Measurements from ENCODE around the gene ZNF664. TPM values are rescaled to one million over a fixed set of nuclear protein-coding genes. Genes with fewer than 3 reads are reported as not detected.

ZNF664 gene
- total RNA-seq, 1 donor from 2014 or later, result 67.6 TPM

- no peaks in the 10 kb centered on the region for H3K9me3 ChIP-seq (ENCODE audit: insufficient read depth, low read depth, low read length)
- peaks cover 52% of the 10 kb centered on the region for H4K20me1 ChIP-seq (ENCODE audit: insufficient read depth, low read length)
- H2AFZ ChIP-seq (ENCODE audit: low read depth, low read length), result no peak overlapping the region
- FAIRE-seq, result no peak
- H3K27me3 ChIP-seq (ENCODE audit: insufficient read depth, low read length), result no peaks in the 10 kb centered on the region
- no peak overlapping the region for H3K4me2 ChIP-seq (ENCODE audit: low read length)
- no peak overlapping the region for H3K9ac ChIP-seq (ENCODE audit: low read length)
- no peak overlapping the region for H3K4me3 Mint-ChIP-seq (ENCODE audit: unreplicated experiment)
- no peaks in the 10 kb centered on the region for H3K27me3 Mint-ChIP-seq (ENCODE audit: low read depth, unreplicated experiment)
- no peaks in the 10 kb centered on the region for H3K36me3 ChIP-seq (ENCODE audit: insufficient read depth, low read length)
- peaks cover 13% of the 10 kb centered on the region for H3K79me2 ChIP-seq (ENCODE audit: insufficient read depth, low read length)
- TF ChIP-seq, protein P1, sequence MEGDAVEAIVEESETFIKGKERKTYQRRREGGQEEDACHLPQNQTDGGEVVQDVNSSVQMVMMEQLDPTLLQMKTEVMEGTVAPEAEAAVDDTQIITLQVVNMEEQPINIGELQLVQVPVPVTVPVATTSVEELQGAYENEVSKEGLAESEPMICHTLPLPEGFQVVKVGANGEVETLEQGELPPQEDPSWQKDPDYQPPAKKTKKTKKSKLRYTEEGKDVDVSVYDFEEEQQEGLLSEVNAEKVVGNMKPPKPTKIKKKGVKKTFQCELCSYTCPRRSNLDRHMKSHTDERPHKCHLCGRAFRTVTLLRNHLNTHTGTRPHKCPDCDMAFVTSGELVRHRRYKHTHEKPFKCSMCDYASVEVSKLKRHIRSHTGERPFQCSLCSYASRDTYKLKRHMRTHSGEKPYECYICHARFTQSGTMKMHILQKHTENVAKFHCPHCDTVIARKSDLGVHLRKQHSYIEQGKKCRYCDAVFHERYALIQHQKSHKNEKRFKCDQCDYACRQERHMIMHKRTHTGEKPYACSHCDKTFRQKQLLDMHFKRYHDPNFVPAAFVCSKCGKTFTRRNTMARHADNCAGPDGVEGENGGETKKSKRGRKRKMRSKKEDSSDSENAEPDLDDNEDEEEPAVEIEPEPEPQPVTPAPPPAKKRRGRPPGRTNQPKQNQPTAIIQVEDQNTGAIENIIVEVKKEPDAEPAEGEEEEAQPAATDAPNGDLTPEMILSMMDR (IDR thresholded peaks at IDR 0.05; ENCODE audit: insufficient read depth, low read depth, low read length), result no peak
- no peak for TF ChIP-seq EZH2 (IDR thresholded peaks at IDR 0.05; ENCODE audit: insufficient read depth, low read length)
- H3K4me1 Mint-ChIP-seq (ENCODE audit: low read depth, unreplicated experiment), result no peaks in the 10 kb centered on the region
- no peak for DNase-seq (ENCODE audit: low read depth)
- H3K27ac ChIP-seq (ENCODE audit: low read depth, low read length), result no peak overlapping the region
- H3K4me1 ChIP-seq (ENCODE audit: insufficient read depth, low read length), result no peaks in the 10 kb centered on the region
- H3K9me3 Mint-ChIP-seq (ENCODE audit: unreplicated experiment), result no peaks in the 10 kb centered on the region
- H3K36me3 Mint-ChIP-seq (ENCODE audit: low read depth, unreplicated experiment), result peaks cover 12% of the 10 kb centered on the region
- no peak overlapping the region for H3K27ac Mint-ChIP-seq (ENCODE audit: unreplicated experiment)
- no peak overlapping the region for H3K4me3 ChIP-seq (ENCODE audit: insufficient read depth, low read depth, low read length)
Observed at GRCh38 chr12:123958462-123958861, 14.6 kb upstream of the ZNF664 start.

GRCh38 chr12:123958876-123959275 is 14.1 kb upstream of the ZNF664 start:
- Histone ChIP-seq H3K9ac (ENCODE audit: low read length) (no peak overlapping the region), H3K79me2 (ENCODE audit: insufficient read depth, low read length) (peaks cover 15% of the 10 kb centered on the region), H3K9me3 (ENCODE audit: insufficient read depth, low read depth, low read length) (no peaks in the 10 kb centered on the region), H3K4me1 (ENCODE audit: insufficient read depth, low read length) (no peaks in the 10 kb centered on the region), H4K20me1 (ENCODE audit: insufficient read depth, low read length) (peaks cover 54% of the 10 kb centered on the region), H3K27me3 (ENCODE audit: insufficient read depth, low read length) (no peaks in the 10 kb centered on the region), H2AFZ (ENCODE audit: low read depth, low read length) (no peak overlapping the region), H3K36me3 (ENCODE audit: insufficient read depth, low read length) (no peaks in the 10 kb centered on the region), H3K4me3 (ENCODE audit: insufficient read depth, low read depth, low read length) (no peak overlapping the region), H3K4me2 (ENCODE audit: low read length) (no peak overlapping the region), H3K27ac (ENCODE audit: low read depth, low read length) (no peak overlapping the region)
- peaks cover 13% of the 10 kb centered on the region for H3K36me3 Mint-ChIP-seq (ENCODE audit: low read depth, unreplicated experiment)
- no peaks in the 10 kb centered on the region for H3K9me3 Mint-ChIP-seq (ENCODE audit: unreplicated experiment)
- DNase-seq (ENCODE audit: low read depth) (no peak), FAIRE-seq (no peak)
- H3K4me1 Mint-ChIP-seq (ENCODE audit: low read depth, unreplicated experiment), result no peaks in the 10 kb centered on the region
- H3K4me3 Mint-ChIP-seq (ENCODE audit: unreplicated experiment), result no peak overlapping the region
- TF ChIP-seq, protein P1 (IDR thresholded peaks at IDR 0.05; ENCODE audit: insufficient read depth, low read depth, low read length), result no peak
- TF ChIP-seq EZH2 (IDR thresholded peaks at IDR 0.05; ENCODE audit: insufficient read depth, low read length), result no peak
- H3K27me3 Mint-ChIP-seq (ENCODE audit: low read depth, unreplicated experiment), result no peaks in the 10 kb centered on the region
- H3K27ac Mint-ChIP-seq (ENCODE audit: unreplicated experiment), result no peak overlapping the region

DNA sequence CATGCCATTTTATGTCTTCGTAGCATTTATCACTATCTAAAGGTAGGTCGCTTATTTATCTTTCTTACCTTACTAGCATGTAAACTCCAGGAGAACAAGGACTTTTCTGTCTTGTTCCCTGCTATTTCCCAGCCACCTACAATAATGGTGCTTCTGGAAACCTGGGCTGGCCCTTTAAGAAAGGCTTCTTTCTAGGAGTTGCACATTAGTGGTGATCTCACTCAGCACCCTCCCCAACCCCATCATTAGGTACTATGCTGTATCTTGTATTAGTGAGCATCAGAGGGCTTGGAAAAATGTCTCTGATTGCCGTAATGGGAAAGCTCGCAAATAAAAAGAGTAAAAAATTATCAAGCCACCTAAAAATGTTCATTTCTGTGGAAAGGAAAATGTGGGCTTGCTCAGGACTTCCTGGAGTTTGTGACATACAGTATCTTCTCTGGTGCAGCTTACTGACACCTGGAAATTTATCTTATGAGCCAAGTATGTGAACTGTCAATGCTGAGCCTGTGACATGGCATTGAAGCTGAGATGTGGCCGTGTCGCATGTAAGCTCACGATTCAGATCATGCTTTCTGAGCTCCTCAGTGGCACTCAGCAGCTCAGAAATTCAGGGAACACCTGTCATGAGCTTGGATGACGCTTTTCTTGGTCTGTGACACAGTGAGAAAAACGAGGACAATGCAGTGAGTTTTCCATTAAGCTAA is 12.8 kb upstream of the ZNF664 start:
- H3K9ac ChIP-seq (ENCODE audit: low read length), result no peak overlapping the region
- H3K4me3 ChIP-seq (ENCODE audit: insufficient read depth, low read depth, low read length), result no peak overlapping the region
- no peak for TF ChIP-seq EZH2 (IDR thresholded peaks at IDR 0.05; ENCODE audit: insufficient read depth, low read length)
- Mint-ChIP-seq H3K36me3 (ENCODE audit: low read depth, unreplicated experiment) (peaks cover 11% of the 10 kb centered on the region), H3K27ac (ENCODE audit: unreplicated experiment) (no peak overlapping the region), H3K4me1 (ENCODE audit: low read depth, unreplicated experiment) (no peaks in the 10 kb centered on the region), H3K9me3 (ENCODE audit: unreplicated experiment) (no peaks in the 10 kb centered on the region), H3K4me3 (ENCODE audit: unreplicated experiment) (no peak overlapping the region), H3K27me3 (ENCODE audit: low read depth, unreplicated experiment) (no peaks in the 10 kb centered on the region)
- peaks cover 54% of the 10 kb centered on the region for H4K20me1 ChIP-seq (ENCODE audit: insufficient read depth, low read length)
- H3K9me3 ChIP-seq (ENCODE audit: insufficient read depth, low read depth, low read length), result no peaks in the 10 kb centered on the region
- no peak overlapping the region for H3K27ac ChIP-seq (ENCODE audit: low read depth, low read length)
- DNase-seq (ENCODE audit: low read depth) (no peak), FAIRE-seq (no peak)
- H3K4me2 ChIP-seq (ENCODE audit: low read length), result no peak overlapping the region
- H3K79me2 ChIP-seq (ENCODE audit: insufficient read depth, low read length), result peaks cover 22% of the 10 kb centered on the region
- H3K36me3 ChIP-seq (ENCODE audit: insufficient read depth, low read length), result no peaks in the 10 kb centered on the region
- no peak overlapping the region for H2AFZ ChIP-seq (ENCODE audit: low read depth, low read length)
- H3K4me1 ChIP-seq (ENCODE audit: insufficient read depth, low read length), result no peaks in the 10 kb centered on the region
- H3K27me3 ChIP-seq (ENCODE audit: insufficient read depth, low read length), result no peaks in the 10 kb centered on the region

Data from astrocyte (in vitro differentiated cells and primary cell).